ENCODE data around the gene KLHL29.

- TF ChIP-seq CTCF (IDR thresholded peaks at IDR 0.05) (no peak), EZH2 (IDR thresholded peaks at IDR 0.05; ENCODE audit: borderline replicate concordance, insufficient read depth, low read depth, low read length, poor library complexity, severe bottlenecking) (no peak)
Measured at GRCh38 chr2:23549051-23549450, 164.1 kb downstream of the KLHL29 start.

Data from B cell (primary cell).